NCI-H146 (cell line): ENCODE results near the gene MMS22L.

Experiments used
- DNase-seq: peaks from one replicate; lab custom pipeline; 2025; lab: John Stamatoyannopoulos, UW

Gene MMS22L

GRCh38 chr6:97138581-97138980 is 144.4 kb downstream of the MMS22L start:
- no peak for DNase-seq

GRCh38 chr6:97136626-97137358 is 146.2 kb downstream of the MMS22L start:
- DNase-seq = no peak

GRCh38 chr6:97133067-97133466 is 149.9 kb downstream of the MMS22L start:
- DNase-seq = peak; percentile 21

- DNase-seq = no peak
Measured at GRCh38 chr6:97129106-97129505, 153.9 kb downstream of the MMS22L start.

GRCh38 chr6:97128507-97128906 is 154.5 kb downstream of the MMS22L start:
- no peak for DNase-seq

GRCh38 chr6:97123652-97124051 is 159.4 kb downstream of the MMS22L start:
- DNase-seq = no peak

- DNase-seq = no peak
Measured at GRCh38 chr6:97123112-97123511, 159.9 kb downstream of the MMS22L start.

- DNase-seq = no peak
Measured at GRCh38 chr6:97120511-97120910, 162.5 kb downstream of the MMS22L start.

GRCh38 chr6:97114645-97115044 is 168.4 kb downstream of the MMS22L start:
- DNase-seq = no peak

- DNase-seq = no peak
Measured at GRCh38 chr6:97113170-97113569, 169.8 kb downstream of the MMS22L start.

- DNase-seq = no peak
Measured at GRCh38 chr6:97111243-97111642, 171.8 kb downstream of the MMS22L start.

- DNase-seq = no peak
Measured at GRCh38 chr6:97110626-97111025, 172.4 kb downstream of the MMS22L start.

GRCh38 chr6:97110149-97110548 is 172.9 kb downstream of the MMS22L start:
- no peak for DNase-seq

- DNase-seq = no peak
Measured at GRCh38 chr6:97109444-97109843, 173.6 kb downstream of the MMS22L start.

GRCh38 chr6:97102145-97102790 is 180.7 kb downstream of the MMS22L start:
- no peak for DNase-seq

GRCh38 chr6:97100696-97101095 is 182.3 kb downstream of the MMS22L start:
- no peak for DNase-seq

- DNase-seq = no peak
Measured at GRCh38 chr6:97097068-97098047, 185.7 kb downstream of the MMS22L start.

- no peak for DNase-seq
Measured at GRCh38 chr6:97095311-97095850, 187.6 kb downstream of the MMS22L start.

- DNase-seq = no peak
Measured at GRCh38 chr6:97094376-97094775, 188.6 kb downstream of the MMS22L start.

GRCh38 chr6:97092673-97093305 is 190.2 kb downstream of the MMS22L start:
- no peak for DNase-seq
